AG08395 (cell line): ENCODE results near the gene CCT5.
A peak's percentile ranks its signal among the peaks of the same experiment; 100 is the strongest.
"Not testable (repeated sequence)": the region's sequence is repeated elsewhere in the genome, so short reads cannot be mapped to it uniquely, and the experiment has no call there.

ENCODE experiments used
- DNase-seq: peaks from one replicate; pipeline ENCODE4 v3.0.0; 2012; ENCODE audit warnings: mixed read lengths, low spot score

CCT5 gene

GRCh38 chr5:10246761-10247160 lies 3.3 kb upstream of the CCT5 start:
- DNase-seq = no peak

GRCh38 chr5:10247217-10247616 lies 2.9 kb upstream of the CCT5 start:
- not testable (repeated sequence) for DNase-seq

- DNase-seq = no peak
Observed at GRCh38 chr5:10248378-10249260, 1.5 kb upstream of the CCT5 start.

DNA sequence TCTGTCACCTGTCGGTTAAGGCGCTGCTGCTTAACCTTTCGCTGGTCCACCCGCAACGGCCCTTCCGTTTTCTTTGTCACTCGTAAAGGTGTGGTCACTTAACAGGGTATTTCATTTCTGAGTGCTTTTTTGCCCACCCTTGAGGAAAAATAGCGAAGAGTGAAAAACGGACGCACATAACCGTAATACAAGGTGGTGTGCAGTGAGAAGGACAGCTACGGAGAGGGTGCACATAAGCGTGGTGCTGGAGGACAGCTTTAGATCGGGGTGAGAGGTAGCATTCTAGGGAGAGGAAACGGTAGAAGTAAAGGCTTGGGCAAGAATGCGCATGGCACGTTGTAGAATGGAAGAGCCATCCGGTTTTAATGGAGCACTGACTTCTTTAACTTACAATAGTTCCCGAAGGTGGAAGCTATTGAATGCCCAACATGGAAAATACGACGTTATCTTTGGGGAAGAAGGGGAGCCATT lies 761 bp downstream of the CCT5 start:
- DNase-seq = peak; percentile 33

- no peak for DNase-seq
Observed at GRCh38 chr5:10251405-10251804, 1.3 kb downstream of the CCT5 start.

DNA sequence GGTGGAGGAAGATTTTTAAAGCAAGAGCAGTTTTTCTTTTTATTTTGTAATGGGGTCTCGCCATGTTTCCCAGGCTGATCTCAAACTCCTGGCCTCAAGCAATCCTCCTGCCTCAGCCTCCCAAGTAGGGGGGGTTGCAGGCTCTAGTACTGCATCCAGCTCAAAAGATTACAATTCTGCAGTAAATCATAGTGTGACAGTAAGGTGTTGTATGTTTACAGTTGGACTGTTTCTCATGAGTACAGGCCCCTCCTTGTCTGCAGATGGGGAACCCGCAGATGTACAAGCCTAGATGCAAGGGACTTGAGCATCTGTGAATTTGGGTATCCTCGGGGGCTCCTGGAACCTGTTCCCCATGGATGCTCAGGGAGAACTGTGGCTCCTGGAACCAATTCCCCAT lies 3.3 kb downstream of the CCT5 start:
- DNase-seq = no peak

GRCh38 chr5:10254686-10255085 lies 4.6 kb downstream of the CCT5 start:
- no peak for DNase-seq

DNA sequence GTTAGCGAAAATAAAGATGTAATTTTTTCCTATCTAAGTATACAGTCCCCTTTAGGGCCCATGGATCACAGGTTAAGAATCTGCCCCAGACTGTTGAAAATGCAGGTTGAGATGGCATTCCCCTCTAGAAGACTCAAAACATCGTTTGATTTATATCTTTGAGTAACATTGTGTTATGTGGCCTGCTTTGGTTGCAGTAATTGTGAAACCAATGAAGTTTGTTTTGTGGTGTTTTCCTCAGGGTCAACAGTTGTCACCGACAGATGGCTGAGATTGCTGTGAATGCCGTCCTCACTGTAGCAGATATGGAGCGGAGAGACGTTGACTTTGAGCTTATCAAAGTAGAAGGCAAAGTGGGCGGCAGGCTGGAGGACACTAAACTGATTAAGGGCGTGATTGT lies 7.8 kb downstream of the CCT5 start:
- no peak for DNase-seq

- no peak for DNase-seq
Observed at GRCh38 chr5:10259899-10260298, 9.8 kb downstream of the CCT5 start.

DNA sequence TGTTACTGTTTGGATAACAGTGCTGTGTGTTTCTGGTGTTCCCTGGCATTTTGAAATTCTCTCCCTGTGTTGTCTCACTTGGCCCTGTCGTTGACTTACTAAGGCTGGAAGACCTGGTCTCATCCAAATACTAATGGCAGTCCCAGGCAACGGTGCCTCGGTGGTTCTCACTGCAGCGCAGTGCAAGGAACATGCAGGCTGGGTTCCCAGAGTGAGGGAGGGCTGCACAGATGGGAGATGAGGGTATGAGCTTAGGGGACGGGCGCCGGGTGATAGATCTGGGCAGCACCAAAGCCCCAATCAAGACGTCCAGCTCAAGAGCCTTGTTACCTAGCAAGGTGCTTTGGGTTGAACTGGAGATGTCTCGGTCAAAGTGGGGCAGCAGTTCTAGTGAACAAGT lies 11.0 kb downstream of the CCT5 start:
- no peak for DNase-seq

GRCh38 chr5:10262121-10262774 lies 12.2 kb downstream of the CCT5 start:
- DNase-seq = no peak

GRCh38 chr5:10262995-10263394 lies 12.9 kb downstream of the CCT5 start:
- DNase-seq = no peak

DNA sequence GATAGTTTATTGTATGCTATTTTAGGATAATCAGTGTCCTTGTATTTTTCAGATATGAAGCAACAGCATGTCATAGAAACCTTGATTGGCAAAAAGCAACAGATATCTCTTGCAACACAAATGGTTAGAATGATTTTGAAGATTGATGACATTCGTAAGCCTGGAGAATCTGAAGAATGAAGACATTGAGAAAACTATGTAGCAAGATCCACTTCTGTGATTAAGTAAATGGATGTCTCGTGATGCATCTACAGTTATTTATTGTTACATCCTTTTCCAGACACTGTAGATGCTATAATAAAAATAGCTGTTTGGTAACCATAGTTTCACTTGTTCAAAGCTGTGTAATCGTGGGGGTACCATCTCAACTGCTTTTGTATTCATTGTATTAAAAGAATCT lies 14.5 kb downstream of the CCT5 start:
- DNase-seq = no peak

DNA sequence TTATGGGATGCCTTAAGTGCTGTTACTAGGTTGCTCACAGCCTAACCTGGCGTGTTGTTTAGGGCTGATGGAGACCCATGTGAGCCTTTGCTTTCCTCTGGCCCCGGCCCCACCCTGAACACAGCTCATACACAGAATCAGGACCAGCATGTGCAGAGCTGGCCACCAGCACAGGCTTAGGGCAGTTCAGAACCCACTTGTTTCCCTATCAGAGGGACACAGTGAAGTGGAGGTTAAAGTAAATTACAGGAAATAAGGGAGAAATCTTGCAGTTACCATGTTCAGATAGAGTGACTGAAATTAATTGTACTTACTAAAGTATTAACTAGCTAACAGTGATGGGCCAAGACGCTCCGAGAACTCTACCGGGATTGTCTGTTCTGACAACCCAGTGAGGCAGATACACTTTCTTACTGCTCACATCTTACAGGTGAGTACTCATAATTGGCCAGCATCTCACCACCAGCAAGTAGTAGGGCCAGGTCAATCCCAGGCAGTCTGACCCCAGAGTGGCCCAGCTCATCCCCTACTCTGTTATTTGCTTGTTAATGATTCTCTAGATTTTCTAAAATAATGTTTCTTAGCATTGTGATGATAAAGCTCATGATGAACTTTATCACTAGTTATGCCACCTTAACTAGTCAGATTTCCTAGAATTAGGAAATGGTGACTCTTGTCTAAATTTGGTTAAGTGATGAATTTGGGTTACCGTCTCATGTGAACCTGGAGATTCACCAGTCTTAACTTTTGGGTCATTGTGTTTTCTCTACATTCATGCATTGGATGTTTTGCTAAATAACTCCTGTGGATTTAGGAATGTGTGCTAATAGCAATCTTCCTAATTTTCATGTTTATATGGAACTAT lies 15.4 kb downstream of the CCT5 start:
- DNase-seq = no peak

- DNase-seq = no peak
Observed at GRCh38 chr5:10266137-10266536, 16.1 kb downstream of the CCT5 start.

DNA sequence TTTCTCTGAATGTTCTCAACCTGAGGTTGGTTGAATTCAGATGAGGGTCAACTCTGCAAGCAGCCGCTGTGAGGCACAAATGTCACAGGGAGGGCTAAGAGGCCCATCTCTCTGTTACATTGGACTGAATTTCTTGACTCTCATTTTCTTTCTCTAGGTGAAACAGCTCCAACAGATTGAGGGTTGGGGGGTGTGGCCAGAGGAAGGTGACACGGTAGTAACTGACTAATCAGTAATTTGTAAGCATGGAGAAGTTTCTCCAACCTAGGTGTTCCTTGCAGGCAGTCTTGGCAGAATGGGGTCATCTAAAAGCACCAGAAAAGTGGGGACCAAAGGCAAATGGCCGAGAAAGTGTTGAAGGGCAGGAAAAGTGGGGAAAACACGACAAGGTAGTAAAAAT lies 16.8 kb downstream of the CCT5 start:
- DNase-seq = no peak

GRCh38 chr5:10268100-10268499 lies 18.0 kb downstream of the CCT5 start:
- no peak for DNase-seq

DNA sequence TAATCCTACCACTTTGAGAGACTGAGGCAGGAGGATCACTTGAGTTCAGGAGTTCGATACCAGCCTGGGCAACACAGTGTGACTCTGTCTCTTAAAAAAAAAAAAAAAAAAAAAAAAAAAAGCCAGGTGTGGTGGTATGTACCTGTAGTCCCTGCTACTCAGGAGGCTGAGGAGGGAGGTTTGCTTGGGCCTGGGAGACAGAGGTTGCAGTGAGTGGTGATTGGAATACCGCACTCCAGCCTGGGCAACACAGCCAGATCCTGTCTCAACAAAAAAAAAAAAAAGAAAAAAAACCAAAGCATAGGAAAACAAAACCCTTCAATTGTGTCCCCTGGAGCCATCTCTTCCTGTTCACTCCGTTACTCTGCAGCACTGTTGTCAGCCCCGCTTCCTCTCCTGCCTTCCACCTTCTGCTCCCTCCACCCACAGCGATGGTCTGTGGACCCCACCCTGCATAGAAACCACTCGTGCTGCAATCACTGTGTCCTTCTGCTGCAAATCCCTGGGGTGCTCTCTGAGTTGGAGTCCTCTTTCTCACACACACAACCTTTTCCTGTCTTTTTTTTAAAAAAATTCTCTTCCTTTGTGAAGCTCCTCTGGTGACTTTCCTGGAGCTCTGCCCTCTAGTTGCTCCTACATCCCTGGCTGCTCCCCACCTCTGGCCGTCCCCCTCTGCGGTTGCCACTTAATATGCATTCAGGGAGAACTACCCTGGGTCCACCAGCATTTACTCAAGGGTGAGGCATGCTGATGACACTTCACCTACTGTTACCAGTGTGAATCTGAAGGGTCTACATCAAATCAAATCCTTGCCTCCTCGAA lies 22.2 kb downstream of the CCT5 start:
- no peak for DNase-seq

DNA sequence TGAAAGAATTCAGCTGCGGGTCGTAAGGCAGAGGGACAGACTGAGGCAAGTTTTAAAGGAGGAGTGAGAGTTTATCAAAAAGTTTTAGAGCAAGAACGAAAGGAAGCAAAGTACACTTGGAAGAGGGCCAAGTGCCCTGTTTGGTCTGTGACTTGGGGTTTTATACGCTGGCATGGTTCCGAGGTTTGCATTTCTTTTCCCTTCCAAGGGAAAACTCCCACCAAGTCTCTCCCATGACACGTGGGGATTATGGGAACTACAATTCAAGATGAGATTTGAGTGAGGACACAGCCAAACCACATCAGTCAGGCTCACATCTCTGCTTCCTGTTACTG lies 22.8 kb downstream of the CCT5 start:
- not testable (repeated sequence) for DNase-seq

- no peak for DNase-seq
Observed at GRCh38 chr5:10275460-10275859, 25.4 kb downstream of the CCT5 start.

- DNase-seq = no peak
Observed at GRCh38 chr5:10275991-10276390, 25.9 kb downstream of the CCT5 start.

DNA sequence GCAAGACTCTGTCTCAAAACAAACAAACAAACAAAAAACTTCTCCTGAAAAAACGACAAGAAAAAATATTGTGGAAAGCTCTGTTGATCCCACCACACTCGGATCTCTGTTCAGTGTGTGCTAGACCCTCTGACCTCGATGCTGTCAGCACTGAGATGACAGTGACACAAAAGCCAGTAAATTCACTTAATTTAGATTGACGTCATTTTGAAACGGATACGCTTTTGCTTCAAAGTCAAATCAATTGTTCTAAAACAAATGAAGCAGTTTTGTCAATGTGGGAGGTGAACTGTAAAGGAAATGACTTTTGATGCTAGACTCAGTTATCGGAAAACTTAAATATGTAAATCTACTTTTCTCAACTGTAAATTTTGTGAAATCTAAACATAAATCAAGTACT lies 26.6 kb downstream of the CCT5 start:
- no peak for DNase-seq
